WI38 (cell line): ENCODE results near the gene CIP2A.

Experiments used
- H3K4me3 ChIP-seq: 2 replicates; pipeline ENCODE4 v1.5.1; 2011; ENCODE audit warnings: low read depth, mild to moderate bottlenecking, control low read depth, low read length
- TF ChIP-seq, protein P1 (sequence below): IDR thresholded peaks from 2 replicates; pipeline ENCODE4 v1.5.1; 2012; ENCODE audit warnings: low read depth, mild to moderate bottlenecking, control low read depth, low read length

The CIP2A gene

DNA sequence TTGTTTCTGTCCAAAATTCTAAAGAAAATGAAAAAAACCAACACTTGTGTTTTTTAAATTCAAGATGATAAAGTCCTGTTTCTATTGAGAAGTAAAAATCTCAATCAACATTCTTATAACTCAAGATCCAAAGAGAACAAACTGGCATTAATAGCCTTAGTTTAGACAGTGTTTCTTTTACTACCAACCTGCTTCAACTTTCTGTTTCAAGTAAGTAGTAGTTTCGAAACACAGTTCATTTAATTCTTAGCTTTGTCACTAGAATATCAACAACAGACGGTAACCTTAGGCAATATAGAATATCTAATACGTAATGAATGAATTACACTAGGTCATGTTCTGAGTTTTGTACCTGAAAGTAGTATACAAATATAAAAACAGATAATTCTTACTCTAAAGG lies 23.7 kb downstream of the CIP2A start:
- H3K4me3 ChIP-seq = no peak overlapping the region
- TF ChIP-seq, protein P1, sequence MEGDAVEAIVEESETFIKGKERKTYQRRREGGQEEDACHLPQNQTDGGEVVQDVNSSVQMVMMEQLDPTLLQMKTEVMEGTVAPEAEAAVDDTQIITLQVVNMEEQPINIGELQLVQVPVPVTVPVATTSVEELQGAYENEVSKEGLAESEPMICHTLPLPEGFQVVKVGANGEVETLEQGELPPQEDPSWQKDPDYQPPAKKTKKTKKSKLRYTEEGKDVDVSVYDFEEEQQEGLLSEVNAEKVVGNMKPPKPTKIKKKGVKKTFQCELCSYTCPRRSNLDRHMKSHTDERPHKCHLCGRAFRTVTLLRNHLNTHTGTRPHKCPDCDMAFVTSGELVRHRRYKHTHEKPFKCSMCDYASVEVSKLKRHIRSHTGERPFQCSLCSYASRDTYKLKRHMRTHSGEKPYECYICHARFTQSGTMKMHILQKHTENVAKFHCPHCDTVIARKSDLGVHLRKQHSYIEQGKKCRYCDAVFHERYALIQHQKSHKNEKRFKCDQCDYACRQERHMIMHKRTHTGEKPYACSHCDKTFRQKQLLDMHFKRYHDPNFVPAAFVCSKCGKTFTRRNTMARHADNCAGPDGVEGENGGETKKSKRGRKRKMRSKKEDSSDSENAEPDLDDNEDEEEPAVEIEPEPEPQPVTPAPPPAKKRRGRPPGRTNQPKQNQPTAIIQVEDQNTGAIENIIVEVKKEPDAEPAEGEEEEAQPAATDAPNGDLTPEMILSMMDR = no peak

DNA sequence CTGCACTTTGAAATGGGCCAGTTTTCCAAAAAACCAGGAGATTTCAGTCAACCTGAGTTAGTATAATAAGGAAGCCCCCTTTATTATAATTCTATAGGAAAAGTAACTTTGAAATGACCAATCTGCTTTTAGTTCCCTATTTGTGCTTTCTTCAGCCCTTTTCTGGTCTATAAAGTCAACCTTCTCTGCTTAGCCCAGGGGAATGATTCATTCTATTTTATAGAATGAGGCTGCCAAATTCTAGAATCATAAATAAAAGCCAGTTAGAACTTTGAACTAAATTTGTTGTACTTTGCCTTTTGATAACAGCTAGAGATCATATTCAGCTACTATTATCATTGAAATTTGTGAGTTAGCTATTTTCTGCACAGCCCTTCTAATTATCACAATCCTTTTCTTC lies 24.7 kb downstream of the CIP2A start:
- H3K4me3 ChIP-seq = no peak overlapping the region
- TF ChIP-seq, protein P1 = no peak

DNA sequence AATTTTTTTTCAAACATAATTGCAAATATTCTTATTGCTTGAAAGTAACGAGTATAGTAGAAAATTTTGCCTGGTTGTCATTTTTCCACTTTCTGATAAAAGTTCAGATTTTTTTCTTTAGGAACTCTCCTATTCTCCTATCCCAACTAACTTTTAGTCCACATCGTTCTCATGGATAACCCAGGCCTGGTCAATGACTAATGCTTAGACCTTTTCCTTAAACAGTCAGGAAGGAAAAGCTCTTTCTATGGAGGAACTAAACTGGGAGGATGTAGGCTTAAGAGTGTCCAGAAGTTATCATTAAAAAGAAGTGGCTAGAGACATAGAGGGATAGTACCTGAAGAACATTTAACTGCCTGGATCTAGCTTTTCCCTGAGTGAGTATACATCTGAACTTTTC lies 26.7 kb downstream of the CIP2A start:
- no peak overlapping the region for H3K4me3 ChIP-seq
- TF ChIP-seq, protein P1 = no peak

DNA sequence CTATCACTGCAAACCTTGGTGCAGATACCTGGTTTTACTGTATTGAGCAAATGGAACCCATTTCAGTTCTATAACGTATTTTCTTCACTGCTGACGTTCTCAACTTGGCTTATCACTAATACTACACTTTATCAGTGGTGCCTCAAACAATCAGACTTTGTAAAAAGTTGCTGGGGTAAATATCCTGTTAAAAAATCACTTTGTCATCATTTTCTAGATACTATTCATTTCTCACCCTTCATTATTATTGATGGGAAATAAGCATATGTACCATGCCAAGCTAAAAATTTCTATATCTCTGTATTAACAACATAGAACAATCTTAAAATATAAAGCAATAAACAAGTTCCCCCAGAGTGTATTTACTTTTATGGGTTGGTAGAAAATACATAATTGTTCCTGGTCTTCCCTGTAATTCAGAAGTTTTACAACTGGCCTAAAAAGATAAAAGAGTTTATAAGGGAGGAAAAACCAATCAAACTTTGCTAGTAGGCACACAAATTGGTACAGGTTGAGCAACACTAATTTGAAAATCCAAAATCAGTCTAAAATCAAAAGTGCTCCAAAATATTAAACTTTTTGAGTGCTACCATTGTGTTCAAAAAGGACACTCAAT lies 33.2 kb downstream of the CIP2A start:
- TF ChIP-seq, protein P1 = no peak

DNA sequence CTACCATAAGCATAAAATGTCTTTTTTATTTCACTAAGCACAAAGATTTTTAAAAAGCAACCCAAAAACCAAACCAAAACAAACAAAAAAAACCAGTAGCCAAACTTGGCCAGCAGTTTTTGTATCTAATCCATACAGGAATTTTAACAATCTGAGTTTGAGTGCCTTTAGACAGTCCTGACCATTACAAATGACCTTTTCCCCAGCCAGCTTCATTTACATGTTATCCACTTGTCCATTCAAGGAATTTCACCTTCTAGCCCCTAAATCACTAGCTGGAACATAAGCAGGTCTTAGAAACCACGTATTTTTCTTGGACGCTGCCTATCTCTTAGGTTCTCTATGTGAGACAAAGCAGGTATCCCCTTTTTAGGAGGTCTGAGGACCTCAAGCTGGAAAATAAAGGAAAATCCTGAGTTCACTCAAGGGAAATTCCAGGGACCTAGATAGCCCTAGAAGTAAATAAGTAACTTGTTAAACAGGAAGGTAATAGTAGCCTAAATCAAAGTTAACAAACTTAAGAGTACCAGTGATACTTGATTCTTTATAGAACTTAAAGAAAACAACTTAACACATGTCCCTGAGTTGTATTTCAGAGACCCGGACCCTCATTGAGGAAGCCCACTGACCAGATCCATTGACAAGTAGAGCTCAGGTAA lies 34.2 kb downstream of the CIP2A start:
- TF ChIP-seq, protein P1 = no peak
- H3K4me3 ChIP-seq = no peak overlapping the region

More for the DNA sequence above, 33.2 kb downstream of the CIP2A start:
- no peak overlapping the region for H3K4me3 ChIP-seq

DNA sequence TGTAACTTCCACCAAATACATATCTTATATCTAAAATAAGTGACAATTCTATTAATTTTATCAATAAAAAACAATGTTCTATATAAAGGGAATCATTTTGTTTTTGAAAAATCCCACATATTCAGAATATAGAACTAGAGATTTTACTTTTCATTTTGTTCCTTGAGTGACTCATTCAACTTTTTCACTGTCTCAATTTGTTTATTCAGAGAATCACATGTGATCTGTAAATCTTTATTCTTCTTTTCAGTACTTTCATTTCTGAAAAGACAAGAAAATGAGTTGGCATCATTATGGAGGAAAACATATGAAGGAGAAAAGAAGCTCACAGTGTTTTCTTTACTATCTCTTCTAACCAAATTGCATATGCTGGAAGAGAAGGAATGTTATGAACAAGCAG lies 35.0 kb downstream of the CIP2A start:
- no peak overlapping the region for H3K4me3 ChIP-seq
- TF ChIP-seq, protein P1 = no peak
